ENCODE measurements around the gene HS6ST1.

The HS6ST1 gene

DNA sequence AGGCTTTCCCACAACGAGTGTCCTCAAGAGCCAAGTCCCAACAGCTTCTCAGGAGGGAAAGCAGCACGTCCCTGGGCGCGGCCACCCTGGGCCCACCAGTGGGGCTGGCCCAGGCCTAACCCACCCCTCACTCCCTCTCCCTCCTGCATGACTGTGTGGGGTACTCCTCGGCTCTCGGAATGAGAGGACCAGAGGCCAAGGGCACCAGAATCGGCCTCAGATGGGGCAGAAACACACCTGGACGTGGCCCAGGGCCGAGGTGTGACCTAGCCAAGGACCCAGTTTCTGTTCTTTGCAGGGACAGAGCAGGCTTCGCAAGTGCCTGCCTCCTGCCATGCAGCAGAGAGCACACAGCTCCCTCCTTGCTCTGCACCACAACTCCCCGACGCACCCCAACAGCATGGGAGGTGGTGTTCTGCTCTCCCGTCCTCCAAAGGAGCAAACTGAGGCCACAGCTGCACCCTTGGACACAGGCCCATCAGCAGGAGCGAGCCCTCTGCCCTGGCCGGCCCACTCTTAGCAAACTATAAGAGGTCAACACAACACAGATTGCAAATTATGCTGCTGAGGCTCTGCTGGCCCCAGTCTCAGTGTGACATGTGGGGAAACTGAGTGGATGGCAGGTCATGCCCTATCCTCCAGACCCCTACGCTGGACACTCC lies 19.7 kb downstream of the HS6ST1 start:
- no peak for DNase-seq (ENCODE audit: low read depth, low spot score)

DNA sequence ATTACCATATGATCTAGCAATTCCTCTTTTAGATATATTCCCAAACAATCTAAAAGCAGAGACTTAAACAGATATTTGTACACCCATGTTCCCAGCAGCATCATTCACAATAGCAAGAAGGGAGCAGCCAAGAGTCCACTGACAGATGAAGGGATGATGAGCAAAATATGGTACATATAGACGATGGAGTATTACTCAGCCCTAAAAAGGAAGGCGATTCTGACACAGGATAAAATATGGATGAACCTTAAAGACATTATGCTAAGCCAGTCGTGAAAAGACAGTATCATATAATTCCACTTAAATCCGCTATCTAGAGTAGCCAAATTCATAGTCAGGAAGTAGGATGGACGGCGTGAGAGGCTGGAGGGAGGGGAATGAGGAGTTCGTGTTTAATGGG lies 20.4 kb downstream of the HS6ST1 start:
- DNase-seq (ENCODE audit: low read depth, low spot score): no peak

DNA sequence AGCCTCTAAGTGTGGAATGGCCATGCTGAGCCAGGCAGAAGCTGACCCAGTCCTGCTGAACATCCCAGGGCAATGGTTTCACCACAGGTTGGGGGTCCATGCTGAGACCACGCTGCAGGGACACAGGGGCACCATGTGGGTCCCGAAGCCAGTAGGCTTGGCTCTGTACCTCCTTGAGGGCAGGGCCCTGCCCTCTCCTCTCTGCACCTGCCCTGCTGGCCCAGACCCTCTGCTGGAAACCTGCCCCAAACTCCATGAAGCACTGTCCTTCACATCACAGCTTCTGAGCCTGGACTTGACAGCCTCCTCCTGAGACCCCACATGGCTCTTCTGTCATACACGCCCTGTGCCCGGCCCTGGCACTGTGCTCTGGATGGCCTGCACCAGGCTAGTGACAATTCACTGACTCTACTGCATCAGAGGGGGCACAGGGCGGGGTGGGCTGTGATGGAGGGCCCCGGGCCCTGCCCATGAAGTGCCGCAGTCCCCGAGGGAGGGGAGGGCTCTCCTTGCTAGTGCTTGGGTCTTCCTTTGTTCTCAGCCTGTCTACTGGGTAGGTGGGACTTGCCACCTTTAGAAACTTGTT lies 24.7 kb downstream of the HS6ST1 start:
- no peak for DNase-seq (ENCODE audit: low read depth, low spot score)

- DNase-seq (ENCODE audit: low read depth, low spot score): no peak
Observed at GRCh38 chr2:128293426-128293755, 25.3 kb downstream of the HS6ST1 start.

- DNase-seq (ENCODE audit: low read depth, low spot score): no peak
Observed at GRCh38 chr2:128292599-128293425, 25.9 kb downstream of the HS6ST1 start.

DNA sequence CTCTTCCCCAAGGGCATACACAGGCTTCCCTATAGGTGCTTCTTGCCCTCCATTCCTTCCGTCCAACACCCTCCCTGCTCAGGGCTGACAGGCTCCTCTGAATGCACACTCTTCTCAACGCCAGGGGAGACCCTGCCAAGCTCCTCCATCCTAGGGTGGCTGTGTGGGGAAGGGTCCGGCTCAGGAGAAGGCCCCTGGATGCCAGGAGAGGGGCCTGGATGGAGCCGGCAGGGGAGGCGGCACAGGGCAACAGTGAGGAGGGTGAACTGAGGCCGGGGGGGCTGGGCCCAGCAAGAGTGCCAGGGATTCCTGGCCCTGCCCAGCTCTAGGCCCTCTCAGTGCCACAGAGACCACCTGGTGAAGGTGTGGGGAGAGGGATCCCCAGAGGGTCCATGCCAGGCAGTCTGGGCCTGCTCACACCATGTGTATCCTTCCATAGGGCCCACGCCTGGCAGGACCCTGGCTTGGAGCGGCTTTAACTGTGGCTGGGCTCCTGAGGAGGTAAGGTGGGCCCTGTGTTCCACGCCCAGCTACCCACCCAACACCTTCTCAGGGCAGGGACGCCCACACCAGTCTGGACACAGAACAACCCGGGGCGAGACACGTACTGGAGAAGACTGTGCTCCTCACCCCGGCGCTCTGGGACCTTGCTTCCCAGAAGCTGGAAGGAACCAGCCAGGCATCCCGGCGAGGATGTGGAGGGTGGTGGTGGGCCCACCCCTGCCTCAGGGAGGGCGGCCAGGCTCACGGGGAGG lies 26.6 kb downstream of the HS6ST1 start:
- no peak for DNase-seq (ENCODE audit: low read depth, low spot score)

DNA sequence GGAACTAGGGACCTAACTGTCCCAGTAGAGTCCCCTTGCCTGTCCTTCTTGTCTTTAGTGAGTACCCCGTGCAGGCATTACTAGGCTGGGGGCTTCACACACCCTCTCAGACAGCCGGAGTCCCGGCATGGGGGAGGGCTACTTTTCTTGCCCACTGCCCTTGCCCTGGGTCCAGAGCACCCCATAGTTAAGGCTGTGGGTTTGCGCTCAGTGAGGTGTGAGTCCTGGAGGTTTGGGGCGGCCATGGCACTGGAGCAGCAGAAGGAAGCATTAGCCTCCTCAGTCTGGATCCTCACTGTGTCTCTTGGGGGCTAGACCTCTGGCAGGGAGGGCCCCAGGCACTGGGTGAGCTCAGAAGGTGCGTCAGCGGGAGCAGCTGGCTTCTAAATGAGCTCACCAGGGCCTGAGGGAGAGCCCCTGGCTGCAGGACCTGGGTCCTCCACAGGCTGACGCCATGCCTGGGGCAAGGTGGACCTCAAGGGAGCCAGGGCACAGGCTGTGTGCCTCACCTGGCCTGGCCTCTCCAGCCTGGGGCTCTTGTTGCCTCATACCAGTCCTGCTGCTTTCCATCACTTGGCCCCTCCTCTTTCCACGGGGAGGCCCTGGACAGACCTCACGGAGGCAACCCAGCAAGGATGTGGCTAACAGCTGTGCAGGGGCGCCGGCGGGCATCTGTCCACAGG lies 27.4 kb downstream of the HS6ST1 start:
- no peak for DNase-seq (ENCODE audit: low read depth, low spot score)

DNA sequence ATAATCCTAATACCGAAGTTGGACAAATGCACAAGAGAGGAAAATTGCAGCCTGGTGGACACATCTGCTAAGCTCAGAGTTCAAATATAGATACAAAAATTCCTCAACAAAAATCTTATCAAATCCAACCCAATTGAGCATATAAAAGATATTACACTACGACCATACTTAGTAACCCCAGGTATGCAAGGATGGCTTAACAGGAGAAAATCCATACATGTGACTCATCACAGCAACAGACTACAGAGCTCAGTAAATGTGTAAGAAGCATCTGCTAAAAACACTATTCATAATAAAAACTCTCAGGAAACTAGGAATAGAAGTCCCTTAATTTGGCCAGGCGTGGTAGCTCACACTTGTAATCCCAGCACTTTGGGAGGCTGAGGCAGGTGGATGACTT lies 28.3 kb downstream of the HS6ST1 start:
- DNase-seq (ENCODE audit: low read depth, low spot score): no peak

GRCh38 chr2:128289439-128289838 lies 29.2 kb downstream of the HS6ST1 start:
- no peak for DNase-seq (ENCODE audit: low read depth, low spot score)

- no peak for DNase-seq (ENCODE audit: low read depth, low spot score)
Observed at GRCh38 chr2:128288781-128289180, 29.9 kb downstream of the HS6ST1 start.

- DNase-seq (ENCODE audit: low read depth, low spot score): no peak
Observed at GRCh38 chr2:128287780-128288735, 30.6 kb downstream of the HS6ST1 start.

- DNase-seq (ENCODE audit: low read depth, low spot score): no peak
Observed at GRCh38 chr2:128286905-128287779, 31.5 kb downstream of the HS6ST1 start.

DNA sequence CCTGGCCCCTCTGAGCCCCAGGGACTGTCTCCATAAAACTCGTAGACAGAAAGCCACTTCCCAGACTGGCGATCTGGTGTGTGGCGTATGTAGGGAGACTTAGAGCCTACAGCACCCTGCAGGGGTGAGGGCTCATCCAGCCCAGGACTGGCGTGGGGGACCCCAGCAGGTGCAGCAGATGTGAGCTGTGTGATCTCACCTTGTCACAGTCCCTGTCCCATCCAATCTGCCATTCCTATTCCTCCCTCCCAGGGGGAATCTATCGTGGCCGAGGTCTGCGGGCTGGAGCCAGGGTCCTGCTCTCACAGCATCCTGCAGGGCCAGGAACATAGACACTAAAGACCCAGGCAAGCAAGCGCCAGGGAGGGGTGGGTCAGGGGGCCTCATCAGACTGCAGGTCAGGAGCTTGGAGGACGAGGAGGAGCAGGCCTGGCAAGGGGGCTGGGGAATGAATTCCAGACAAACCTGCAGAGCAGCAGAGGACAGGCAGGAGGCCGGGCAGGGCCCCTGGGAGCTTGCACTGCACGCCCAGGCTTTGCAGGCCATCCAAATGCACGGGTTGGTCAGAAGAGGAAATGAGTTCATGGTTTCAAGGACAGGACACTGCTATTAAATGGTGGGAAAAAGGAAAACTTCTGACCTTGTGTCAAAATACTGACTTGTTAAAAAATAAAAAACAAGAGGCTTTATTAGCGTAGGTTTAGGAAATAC lies 32.5 kb downstream of the HS6ST1 start:
- DNase-seq (ENCODE audit: low read depth, low spot score): no peak

DNA sequence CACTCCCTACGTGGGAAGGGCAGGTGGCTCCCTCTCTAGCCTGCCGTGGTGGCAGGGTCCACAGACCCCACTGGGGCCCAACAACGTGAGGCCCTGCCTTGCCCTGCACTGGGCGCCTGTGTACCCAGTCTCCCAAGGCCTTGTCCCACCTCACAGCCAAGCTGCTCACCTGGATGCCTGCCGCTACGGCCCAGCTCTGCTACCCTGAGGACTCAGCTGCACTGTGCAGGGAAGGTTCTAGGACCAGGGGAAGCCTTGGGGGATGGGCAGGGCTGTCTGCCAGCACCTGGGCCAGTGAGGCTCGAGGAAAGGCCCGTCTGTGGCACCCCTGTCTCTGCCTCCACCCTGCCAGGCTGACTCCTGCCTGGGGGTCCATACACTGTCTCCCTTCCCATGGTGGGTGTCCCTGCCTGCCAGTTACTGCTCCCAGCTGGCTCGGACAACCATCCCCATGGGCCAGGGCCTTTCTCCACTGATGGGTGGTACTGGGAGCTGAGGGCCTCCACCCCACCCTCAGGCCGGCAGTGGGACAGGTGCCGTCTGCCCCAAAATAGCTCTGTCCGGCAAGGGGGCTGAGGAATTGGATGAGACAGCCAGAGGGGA lies 33.2 kb downstream of the HS6ST1 start:
- DNase-seq (ENCODE audit: low read depth, low spot score): no peak

- DNase-seq (ENCODE audit: low read depth, low spot score): no peak
Observed at GRCh38 chr2:128284841-128285240, 33.8 kb downstream of the HS6ST1 start.

- no peak for DNase-seq (ENCODE audit: low read depth, low spot score)
Observed at GRCh38 chr2:128284037-128284441, 34.6 kb downstream of the HS6ST1 start.

- DNase-seq (ENCODE audit: low read depth, low spot score): no peak
Observed at GRCh38 chr2:128282976-128283810, 35.5 kb downstream of the HS6ST1 start.
